ENCODE results near the gene CHAC1. TPM values are rescaled to one million over a fixed set of nuclear protein-coding genes. Genes with fewer than 3 reads are reported as not detected.
"Not testable (repeated sequence)": the region's sequence is repeated elsewhere in the genome, so short reads cannot be mapped to it uniquely, and the experiment has no call there.

Gene CHAC1
- total and polyA plus RNA-seq, 2 donors, result 0.42 to 1.8 TPM

- H3K27ac ChIP-seq (ENCODE audit: low read depth), result no peak overlapping the region
- H3K4me3 ChIP-seq (ENCODE audit: low read depth, low read length), result no peak overlapping the region
- DNase-seq (ENCODE audit: extremely low spot score), result no peak
- H3K4me1 ChIP-seq (ENCODE audit: insufficient read depth), result no peaks in the 10 kb centered on the region
- no peaks in the 10 kb centered on the region for H3K36me3 ChIP-seq (ENCODE audit: insufficient read depth)
- WGBS, result 90% methylated on average over 16 of the region's 16 CpGs
Measured at GRCh38 chr15:40960151-40960885, 7.0 kb downstream of the CHAC1 start.

- DNase-seq (ENCODE audit: extremely low spot score), result no peak
- Histone ChIP-seq H3K4me3 (ENCODE audit: low read depth, low read length) (no peak overlapping the region), H3K4me1 (ENCODE audit: insufficient read depth) (peaks cover under 1% of the 10 kb centered on the region), H3K36me3 (ENCODE audit: insufficient read depth) (no peaks in the 10 kb centered on the region), H3K27ac (ENCODE audit: low read depth) (no peak overlapping the region)
- 83% methylated on average over 11 of the region's 11 CpGs for WGBS
Measured at GRCh38 chr15:40960925-40961324, 7.7 kb downstream of the CHAC1 start.

- not testable (repeated sequence) for H3K4me1 ChIP-seq (ENCODE audit: insufficient read depth); H3K4me3 ChIP-seq (ENCODE audit: low read depth, low read length); DNase-seq (ENCODE audit: extremely low spot score); H3K36me3 ChIP-seq (ENCODE audit: insufficient read depth); H3K27ac ChIP-seq (ENCODE audit: low read depth)
- 93% methylated on average over 25 of the region's 25 CpGs for whole genome bisulfite sequencing
Measured at GRCh38 chr15:40961740-40962139, 8.5 kb downstream of the CHAC1 start.

- not testable (repeated sequence) for H3K4me1 ChIP-seq (ENCODE audit: insufficient read depth); DNase-seq (ENCODE audit: extremely low spot score); H3K36me3 ChIP-seq (ENCODE audit: insufficient read depth); H3K27ac ChIP-seq (ENCODE audit: low read depth); H3K4me3 ChIP-seq (ENCODE audit: low read depth, low read length)
- 96% methylated on average over 14 of the region's 14 CpGs for WGBS
Measured at GRCh38 chr15:40962317-40962716, 9.0 kb downstream of the CHAC1 start.

- Histone ChIP-seq H3K27ac (ENCODE audit: low read depth) (no peak overlapping the region), H3K36me3 (ENCODE audit: insufficient read depth) (no peaks in the 10 kb centered on the region), H3K4me3 (ENCODE audit: low read depth, low read length) (no peak overlapping the region), H3K4me1 (ENCODE audit: insufficient read depth) (peaks cover 3% of the 10 kb centered on the region)
- 93% methylated on average over 12 of the region's 12 CpGs for WGBS
- no peak for DNase-seq (ENCODE audit: extremely low spot score)
Measured at GRCh38 chr15:40963201-40963600, 9.9 kb downstream of the CHAC1 start.

GRCh38 chr15:40964006-40964405, 10.7 kb downstream of the CHAC1 start:
- Histone ChIP-seq H3K27ac (ENCODE audit: low read depth) (no peak overlapping the region), H3K36me3 (ENCODE audit: insufficient read depth) (no peaks in the 10 kb centered on the region), H3K4me1 (ENCODE audit: insufficient read depth) (peaks cover 3% of the 10 kb centered on the region), H3K4me3 (ENCODE audit: low read depth, low read length) (no peak overlapping the region)
- DNase-seq (ENCODE audit: extremely low spot score), result no peak
- 86% methylated on average over 8 of the region's 8 CpGs for WGBS

- 89% methylated on average over 13 of the region's 13 CpGs for WGBS
- Histone ChIP-seq H3K4me1 (ENCODE audit: insufficient read depth) (peaks cover 3% of the 10 kb centered on the region), H3K27ac (ENCODE audit: low read depth) (no peak overlapping the region), H3K4me3 (ENCODE audit: low read depth, low read length) (no peak overlapping the region), H3K36me3 (ENCODE audit: insufficient read depth) (no peaks in the 10 kb centered on the region)
- no peak for DNase-seq (ENCODE audit: extremely low spot score)
Measured at GRCh38 chr15:40964634-40965033, 11.4 kb downstream of the CHAC1 start.

GRCh38 chr15:40968290-40969085, 15.2 kb downstream of the CHAC1 start:
- H3K4me1 ChIP-seq (ENCODE audit: insufficient read depth), result peaks cover 3% of the 10 kb centered on the region
- no peak for DNase-seq (ENCODE audit: extremely low spot score)
- no peak overlapping the region for H3K27ac ChIP-seq (ENCODE audit: low read depth)
- H3K4me3 ChIP-seq (ENCODE audit: low read depth, low read length), result no peak overlapping the region
- WGBS, result 81% methylated on average over 7 of the region's 7 CpGs
- no peaks in the 10 kb centered on the region for H3K36me3 ChIP-seq (ENCODE audit: insufficient read depth)

- WGBS, result 96% methylated on average over 8 of the region's 8 CpGs
- Histone ChIP-seq H3K27ac (ENCODE audit: low read depth) (no peak overlapping the region), H3K4me3 (ENCODE audit: low read depth, low read length) (no peak overlapping the region), H3K4me1 (ENCODE audit: insufficient read depth) (peaks cover 3% of the 10 kb centered on the region), H3K36me3 (ENCODE audit: insufficient read depth) (no peaks in the 10 kb centered on the region)
- no peak for DNase-seq (ENCODE audit: extremely low spot score)
Measured at GRCh38 chr15:40969363-40969762, 16.1 kb downstream of the CHAC1 start.

- WGBS, result 69% methylated on average over 4 of the region's 4 CpGs
- Histone ChIP-seq H3K4me1 (ENCODE audit: insufficient read depth) (no peaks in the 10 kb centered on the region), H3K27ac (ENCODE audit: low read depth) (no peak overlapping the region), H3K4me3 (ENCODE audit: low read depth, low read length) (no peak overlapping the region), H3K36me3 (ENCODE audit: insufficient read depth) (peaks cover 3% of the 10 kb centered on the region)
- DNase-seq (ENCODE audit: extremely low spot score), result no peak
Measured at GRCh38 chr15:40974879-40975278, 21.6 kb downstream of the CHAC1 start.

- Histone ChIP-seq H3K4me1 (ENCODE audit: insufficient read depth) (no peaks in the 10 kb centered on the region), H3K4me3 (ENCODE audit: low read depth, low read length) (no peak overlapping the region), H3K27ac (ENCODE audit: low read depth) (no peak overlapping the region), H3K36me3 (ENCODE audit: insufficient read depth) (peaks cover 3% of the 10 kb centered on the region)
- DNase-seq (ENCODE audit: extremely low spot score), result no peak
- WGBS, result 72% methylated on average over 7 of the region's 7 CpGs
Measured at GRCh38 chr15:40976819-40977218, 23.5 kb downstream of the CHAC1 start.

- WGBS, result 83% methylated on average over 2 of the region's 2 CpGs
- Histone ChIP-seq H3K27ac (ENCODE audit: low read depth) (no peak overlapping the region), H3K4me1 (ENCODE audit: insufficient read depth) (no peaks in the 10 kb centered on the region), H3K36me3 (ENCODE audit: insufficient read depth) (peaks cover 8% of the 10 kb centered on the region), H3K4me3 (ENCODE audit: low read depth, low read length) (no peak overlapping the region)
- DNase-seq (ENCODE audit: extremely low spot score), result no peak
Measured at GRCh38 chr15:40978141-40978540, 24.9 kb downstream of the CHAC1 start.

GRCh38 chr15:40978562-40978961, 25.3 kb downstream of the CHAC1 start:
- H3K27ac ChIP-seq (ENCODE audit: low read depth), result no peak overlapping the region
- H3K4me3 ChIP-seq (ENCODE audit: low read depth, low read length), result no peak overlapping the region
- H3K36me3 ChIP-seq (ENCODE audit: insufficient read depth), result peaks cover 8% of the 10 kb centered on the region
- WGBS, result 97% methylated on average over 4 of the region's 4 CpGs
- H3K4me1 ChIP-seq (ENCODE audit: insufficient read depth), result no peaks in the 10 kb centered on the region
- DNase-seq (ENCODE audit: extremely low spot score), result no peak

GRCh38 chr15:40981186-40981585, 27.9 kb downstream of the CHAC1 start:
- no peak for DNase-seq (ENCODE audit: extremely low spot score)
- 79% methylated on average over 3 of the region's 3 CpGs for WGBS
- Histone ChIP-seq H3K27ac (ENCODE audit: low read depth) (no peak overlapping the region), H3K36me3 (ENCODE audit: insufficient read depth) (peaks cover 10% of the 10 kb centered on the region), H3K4me1 (ENCODE audit: insufficient read depth) (no peaks in the 10 kb centered on the region), H3K4me3 (ENCODE audit: low read depth, low read length) (no peak overlapping the region)
